ENCODE data around the gene SGK2.
A peak's percentile ranks its signal among the peaks of the same experiment; 100 is the strongest.
"Not testable (repeated sequence)": the region's sequence is repeated elsewhere in the genome, so short reads cannot be mapped to it uniquely, and the experiment has no call there.

SGK2 gene

GRCh38 chr20:43584448-43585136 is 25.8 kb downstream of the SGK2 start:
- DNase-seq (ENCODE audit: low read depth) = peak; percentile 64

GRCh38 chr20:43586641-43587040 is 27.8 kb downstream of the SGK2 start:
- H3K4me3 ChIP-seq (ENCODE audit: low read depth, low read length) = no peak overlapping the region

More at GRCh38 chr20:43584448-43585136, 25.8 kb downstream of the SGK2 start:
- no peak overlapping the region for H3K4me3 ChIP-seq (ENCODE audit: low read depth, low read length)

DNA sequence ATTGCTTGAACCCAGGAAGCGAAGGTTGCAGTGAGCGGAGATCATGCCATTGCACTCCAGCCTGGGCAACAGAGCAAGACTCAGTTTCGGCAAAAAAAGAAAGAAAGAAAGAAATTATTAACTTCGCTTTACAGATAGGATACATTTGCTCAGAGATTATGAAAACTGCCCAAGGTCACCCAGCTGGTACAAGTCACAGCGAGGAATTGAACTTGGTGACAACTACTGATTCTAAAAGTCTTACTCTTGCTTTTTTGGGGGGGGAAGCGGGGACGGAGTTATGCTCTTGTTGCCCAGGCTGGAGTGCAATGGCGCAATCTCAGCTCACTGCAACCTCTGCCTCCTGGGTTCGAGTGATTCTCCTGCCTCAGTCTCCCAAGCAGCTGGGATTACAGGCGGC is 29.7 kb downstream of the SGK2 start:
- DNase-seq (ENCODE audit: low read depth); H3K4me3 ChIP-seq (ENCODE audit: low read depth, low read length): not testable (repeated sequence)

More at GRCh38 chr20:43586641-43587040, 27.8 kb downstream of the SGK2 start:
- no peak for DNase-seq (ENCODE audit: low read depth)

DNA sequence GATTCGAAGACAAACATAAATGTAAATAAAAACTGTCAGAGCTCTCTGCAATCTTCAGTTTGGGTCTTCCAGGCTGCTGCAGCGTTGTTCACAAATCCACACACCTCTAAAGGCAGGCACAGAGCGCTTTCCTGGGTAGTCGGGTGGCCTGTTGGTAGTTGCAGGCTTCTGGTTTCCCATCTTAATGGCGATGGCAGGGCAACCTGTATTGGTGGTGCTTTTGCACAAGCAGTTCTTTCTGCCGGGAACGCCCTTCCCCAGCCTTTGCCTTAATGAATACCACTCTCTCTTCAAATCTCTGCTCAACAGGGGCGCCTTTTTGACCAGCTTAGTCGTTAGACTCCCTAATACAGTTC is 31.2 kb downstream of the SGK2 start:
- H3K4me3 ChIP-seq (ENCODE audit: low read depth, low read length) = peak overlapping the region; percentile 69
- DNase-seq (ENCODE audit: low read depth) = no peak

DNA sequence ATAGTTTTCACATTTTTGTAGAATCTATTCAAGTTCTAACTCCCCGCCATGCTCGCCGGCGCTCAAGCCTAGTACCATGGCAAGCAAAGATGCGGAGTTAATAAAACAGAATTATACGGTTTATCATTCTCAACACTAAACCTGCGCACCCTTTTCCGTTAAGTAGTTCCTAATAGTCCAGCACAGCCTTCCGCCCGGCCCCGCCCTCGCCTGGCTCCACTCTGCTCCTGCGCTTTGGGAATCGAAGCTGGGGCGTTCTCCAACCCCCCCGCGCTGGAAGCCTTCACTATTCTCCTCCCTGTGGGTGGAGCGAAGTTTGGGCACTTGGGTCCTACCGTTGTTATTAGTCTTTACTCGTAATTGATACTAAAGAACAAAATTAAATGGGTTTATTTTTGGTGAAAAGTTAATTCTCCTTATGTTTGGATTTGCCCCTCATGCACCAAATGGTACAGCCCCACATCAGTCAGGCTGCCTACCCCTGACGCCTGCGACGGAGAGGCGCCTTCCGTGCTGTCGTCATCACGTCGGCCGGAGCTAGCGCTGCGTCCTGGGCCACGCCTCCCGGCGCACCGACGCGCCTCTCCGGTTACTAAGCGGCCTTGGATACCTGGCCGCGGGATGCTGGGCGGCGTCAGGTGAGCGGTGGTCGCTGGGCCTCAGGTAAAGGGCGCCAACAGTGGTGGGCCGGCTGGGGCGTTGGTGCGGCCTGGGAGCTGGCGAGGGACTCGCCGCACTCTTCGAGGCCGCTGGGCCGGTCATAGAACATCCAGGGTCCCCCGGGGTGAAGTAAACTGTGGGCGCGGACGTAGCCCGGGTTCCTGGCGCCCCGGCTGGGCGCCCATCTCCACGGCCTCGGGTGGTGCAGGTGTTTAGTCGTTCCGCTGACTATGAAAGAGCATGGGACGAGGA is 31.8 kb downstream of the SGK2 start, which contains the start of gene IFT52:
IFT52 (plus strand) TSS at position 546 of the 912 bp plus-strand sequence. CDS start 3,762 bp downstream, outside the sequence.
- peak within 1 kb of the TSS; percentile 69 for H3K4me3 ChIP-seq (ENCODE audit: low read depth, low read length)
- DNase-seq (ENCODE audit: low read depth) = peak; percentile 73

DNA sequence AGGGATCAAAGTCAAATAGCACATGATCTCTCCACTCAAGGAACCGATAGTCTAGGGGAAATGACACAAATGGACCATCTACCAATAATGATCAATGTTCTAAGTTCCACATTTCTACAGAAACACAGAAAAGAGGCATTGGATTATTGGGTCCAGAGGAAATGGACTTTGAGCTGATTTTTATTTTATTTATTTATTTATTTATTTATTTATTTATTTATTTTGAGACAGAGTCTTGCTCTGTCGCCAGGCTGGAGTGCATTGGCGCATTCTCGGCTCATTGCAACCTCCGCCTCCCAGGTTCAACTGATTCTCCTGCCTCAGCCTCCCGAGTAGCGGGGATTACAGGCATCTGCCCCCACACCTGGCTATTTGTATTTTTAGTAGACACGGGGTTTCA is 43.1 kb downstream of the SGK2 start:
- DNase-seq (ENCODE audit: low read depth); H3K4me3 ChIP-seq (ENCODE audit: low read depth, low read length): not testable (repeated sequence)

GRCh38 chr20:43603124-43603523 is 44.3 kb downstream of the SGK2 start:
- DNase-seq (ENCODE audit: low read depth) = no peak
- no peak overlapping the region for H3K4me3 ChIP-seq (ENCODE audit: low read depth, low read length)

- DNase-seq (ENCODE audit: low read depth) = no peak
Measured at GRCh38 chr20:43605715-43606114, 46.9 kb downstream of the SGK2 start.

DNA sequence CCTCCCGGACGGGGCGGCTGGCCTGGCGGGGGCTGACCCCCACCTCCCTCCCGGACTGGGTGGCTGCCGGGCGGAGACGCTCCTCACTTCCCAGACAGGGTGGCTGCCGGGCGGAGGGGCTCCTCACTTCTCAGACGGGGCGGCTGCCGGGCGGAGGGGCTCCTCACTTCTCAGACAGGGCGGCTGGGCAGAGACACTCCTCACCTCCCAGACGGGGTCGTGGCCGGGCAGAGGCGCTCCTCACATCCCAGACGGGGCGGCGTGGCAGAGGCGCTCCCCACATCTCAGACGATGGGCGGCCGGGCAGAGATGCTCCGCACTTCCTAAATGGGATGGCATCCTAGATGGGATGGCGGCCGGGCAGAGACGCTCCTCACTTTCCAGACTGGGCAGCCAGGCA is 48.5 kb downstream of the SGK2 start:
- H3K4me3 ChIP-seq (ENCODE audit: low read depth, low read length); DNase-seq (ENCODE audit: low read depth): not testable (repeated sequence)

More at GRCh38 chr20:43605715-43606114, 46.9 kb downstream of the SGK2 start:
- H3K4me3 ChIP-seq (ENCODE audit: low read depth, low read length) = no peak overlapping the region

DNA sequence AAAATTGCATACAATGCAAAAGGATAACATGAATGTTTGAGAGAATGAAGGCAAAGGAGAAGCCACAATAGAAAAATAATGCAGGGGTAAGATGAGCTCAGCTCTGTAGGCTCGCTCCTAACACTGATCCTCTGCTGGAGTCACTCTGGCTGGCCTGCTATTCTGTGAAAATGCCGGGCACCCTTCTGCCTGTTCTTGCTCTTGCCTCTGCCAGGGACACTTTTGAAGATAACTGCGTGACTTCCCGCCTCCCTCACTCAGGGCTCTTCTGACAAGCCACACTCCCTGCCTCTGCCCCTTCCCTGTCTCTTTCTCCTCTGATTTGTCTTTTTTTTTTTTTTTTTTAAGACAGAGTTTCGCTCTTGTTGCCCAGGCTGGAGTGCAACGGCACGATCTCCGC is 72.8 kb downstream of the SGK2 start:
- DNase-seq (ENCODE audit: low read depth) = no peak
- H3K4me3 ChIP-seq (ENCODE audit: low read depth, low read length) = no peak overlapping the region

Measured in skeletal muscle cell (primary cell).